GM19372 (cell line): ENCODE measurements around the gene KCNK5.

ENCODE experiments used
- ATAC-seq: cut with Tn5 transposase; IDR thresholded peaks from one replicate; pipeline ENCODE4 v1.9.1; 2021; ENCODE audit warnings: mild to moderate bottlenecking, low read depth, moderate library complexity; ENCODE audit not compliant: unreplicated experiment

KCNK5 gene

DNA sequence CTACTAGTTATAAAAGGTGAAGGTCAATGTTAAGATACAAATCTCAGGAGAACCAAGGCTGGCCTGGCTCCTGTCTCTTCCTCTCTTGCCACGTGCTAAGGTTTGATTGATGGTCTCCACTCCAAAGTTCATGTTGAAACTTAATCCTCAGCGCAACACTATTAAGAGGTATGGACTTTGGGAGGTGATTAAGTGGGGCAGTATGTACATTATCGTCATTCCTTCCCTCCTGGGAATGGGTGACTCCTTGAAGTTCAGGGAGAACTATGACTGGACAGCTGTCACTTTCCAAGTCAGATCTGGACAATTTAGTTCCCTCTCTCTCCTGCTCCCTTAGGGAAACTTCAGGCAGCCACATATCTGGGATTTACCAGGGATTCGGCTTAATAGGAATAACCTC lies 50.5 kb downstream of the KCNK5 start:
- no peak for ATAC-seq

DNA sequence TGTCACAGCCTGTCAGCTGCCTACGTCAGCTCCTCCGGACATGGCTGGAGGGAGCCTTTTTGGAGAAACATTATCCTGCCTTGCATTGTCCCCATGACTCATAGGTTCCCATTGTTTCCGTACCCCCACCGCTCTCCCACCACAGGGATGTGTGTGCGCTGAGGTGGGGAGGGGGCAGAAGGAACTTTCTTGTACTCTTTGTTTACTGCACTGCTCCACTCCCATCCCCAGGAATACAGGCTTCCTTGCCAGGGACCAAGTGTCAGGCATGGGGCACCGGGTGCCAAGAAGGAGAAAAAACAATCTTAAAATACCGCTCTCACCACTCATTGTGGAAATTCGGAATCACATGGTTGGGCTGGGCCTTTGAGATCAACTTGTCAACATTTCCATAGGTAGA lies 51.0 kb downstream of the KCNK5 start:
- ATAC-seq: no peak

DNA sequence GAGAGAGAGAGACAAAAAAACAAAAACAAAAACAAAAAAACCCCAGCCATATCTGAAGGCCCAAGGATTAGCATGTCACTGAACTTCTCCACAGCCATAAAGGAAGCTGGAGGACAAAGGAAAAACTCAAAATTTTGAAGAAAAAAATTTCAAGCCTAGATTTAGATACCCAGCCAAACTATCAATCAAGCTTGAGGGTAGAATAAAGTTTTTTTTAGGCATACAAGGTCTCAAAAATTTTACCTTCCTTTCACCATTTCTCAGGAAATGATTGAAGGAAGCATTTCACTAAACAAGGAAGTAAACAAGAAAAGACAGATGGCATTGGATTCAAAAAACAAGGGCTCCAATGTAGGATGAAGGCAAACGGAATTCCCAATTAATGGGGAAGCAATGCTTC lies 52.1 kb downstream of the KCNK5 start:
- no peak for ATAC-seq

DNA sequence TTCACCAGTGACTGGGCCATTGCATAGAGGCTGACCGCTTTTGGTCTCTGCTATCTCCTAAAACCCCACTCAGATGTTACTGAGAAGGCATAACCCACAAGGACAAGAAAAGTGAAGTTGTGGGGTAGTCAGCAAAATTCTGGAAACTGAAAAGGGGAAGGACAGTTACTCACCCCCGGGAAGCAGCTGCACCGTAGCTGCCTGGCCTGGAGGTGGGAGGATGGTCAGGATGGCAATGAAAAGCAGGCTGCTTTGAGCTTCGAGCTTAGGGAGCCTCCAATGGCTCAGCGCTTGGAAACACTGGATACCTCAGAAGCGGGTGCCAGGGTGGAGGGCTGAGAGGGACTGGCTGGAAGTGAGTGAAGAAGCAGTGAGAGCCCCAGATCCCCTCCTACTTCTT lies 56.0 kb downstream of the KCNK5 start:
- ATAC-seq: no peak

DNA sequence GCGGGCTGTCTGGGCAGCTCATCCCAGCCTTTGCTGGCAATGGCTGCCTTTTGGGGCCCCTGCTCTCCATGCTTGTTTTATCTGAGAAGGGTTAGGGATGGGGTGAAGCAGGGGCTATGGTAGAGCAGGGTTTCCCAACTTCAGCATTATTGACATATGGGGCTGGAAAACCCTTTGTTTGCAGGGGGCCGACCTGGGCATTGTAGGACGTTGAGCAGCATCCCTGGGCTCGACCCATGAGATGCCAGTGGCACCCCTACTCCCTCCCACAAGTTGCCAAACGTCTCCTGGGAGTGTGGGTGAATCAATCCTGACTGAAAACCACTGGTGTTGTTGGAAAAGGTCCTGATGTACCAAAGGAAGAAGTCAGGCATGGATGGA lies 56.9 kb downstream of the KCNK5 start:
- no peak for ATAC-seq

DNA sequence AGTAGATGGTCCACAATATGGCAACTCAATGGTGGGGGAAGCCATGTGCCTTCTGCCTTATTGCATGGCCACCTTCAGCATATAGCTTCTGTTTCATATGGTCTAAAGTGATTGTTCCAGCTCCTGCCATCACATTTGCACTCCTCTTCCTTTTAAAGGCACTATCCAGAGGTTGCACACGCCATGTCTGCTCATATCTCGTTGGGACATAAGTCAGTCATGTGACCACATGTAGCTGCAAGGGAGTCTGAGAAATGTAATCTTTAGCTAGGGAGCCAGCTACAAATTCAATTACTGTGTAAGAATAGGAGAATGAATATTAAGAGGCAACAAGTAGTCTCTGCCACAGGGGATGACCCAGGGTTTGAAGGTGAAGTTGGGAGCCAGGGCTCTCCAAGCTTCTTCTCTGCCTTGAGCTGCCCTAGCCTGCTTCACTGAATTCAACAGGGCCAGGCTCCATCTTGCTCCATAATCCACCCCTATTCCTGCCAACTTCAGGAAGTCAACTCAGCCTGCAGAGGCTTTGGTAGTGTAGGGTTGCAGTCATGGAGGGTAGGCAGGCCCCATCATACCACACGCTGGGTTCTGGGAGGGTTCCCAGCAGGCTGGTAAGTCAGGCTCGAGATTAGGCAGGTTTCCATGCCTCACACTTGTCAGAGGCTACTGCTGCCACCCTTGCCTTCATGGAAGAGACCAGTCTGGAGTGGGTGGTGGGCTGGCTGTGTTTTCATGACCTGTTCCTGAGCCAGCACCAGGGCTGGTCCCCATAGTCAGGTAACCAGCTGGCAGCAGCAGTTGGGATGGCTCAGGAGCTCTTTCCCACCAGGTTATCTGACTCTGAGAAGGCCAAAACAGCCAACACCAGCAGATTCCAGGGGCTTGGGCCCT lies 57.5 kb downstream of the KCNK5 start:
- ATAC-seq: no peak

DNA sequence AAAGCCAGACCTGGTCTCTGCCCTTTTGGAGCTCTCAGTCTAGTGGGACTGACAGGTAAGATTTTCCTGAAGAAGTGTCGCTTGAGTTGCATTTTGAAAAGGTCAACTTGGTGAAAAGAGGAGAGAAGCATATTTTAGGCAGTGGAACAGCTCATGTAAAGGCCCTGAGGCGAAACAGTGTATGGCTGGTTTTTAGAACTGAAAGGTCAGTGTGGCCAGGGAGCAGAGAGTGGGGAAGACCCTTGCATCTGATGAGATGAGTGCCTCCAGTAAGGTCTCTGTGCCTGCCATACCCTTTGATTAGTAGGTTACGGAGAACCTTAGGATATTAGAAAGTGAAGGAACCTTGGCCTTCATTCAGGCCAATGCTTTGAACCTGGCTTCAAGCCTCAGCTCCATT lies 58.4 kb downstream of the KCNK5 start:
- ATAC-seq: no peak

DNA sequence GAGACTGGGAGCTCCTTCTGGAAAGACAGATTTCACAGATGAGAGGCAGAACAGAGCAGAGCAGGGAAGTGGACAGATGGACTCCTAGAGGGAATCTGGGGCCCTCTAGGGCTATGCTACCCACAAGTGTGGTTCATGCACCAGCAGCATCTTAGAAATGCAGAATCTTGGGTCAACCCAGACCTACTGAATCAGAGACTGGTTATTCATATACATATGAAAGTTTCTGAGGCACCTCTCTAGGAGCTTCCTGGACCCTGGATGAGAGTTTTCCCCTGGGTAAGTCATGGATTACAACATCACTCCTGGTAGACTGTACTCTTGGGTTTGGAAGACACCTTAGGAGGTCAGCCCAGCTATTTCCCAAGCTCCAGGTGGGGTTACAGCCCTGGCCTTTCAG lies 58.9 kb downstream of the KCNK5 start:
- ATAC-seq: no peak

DNA sequence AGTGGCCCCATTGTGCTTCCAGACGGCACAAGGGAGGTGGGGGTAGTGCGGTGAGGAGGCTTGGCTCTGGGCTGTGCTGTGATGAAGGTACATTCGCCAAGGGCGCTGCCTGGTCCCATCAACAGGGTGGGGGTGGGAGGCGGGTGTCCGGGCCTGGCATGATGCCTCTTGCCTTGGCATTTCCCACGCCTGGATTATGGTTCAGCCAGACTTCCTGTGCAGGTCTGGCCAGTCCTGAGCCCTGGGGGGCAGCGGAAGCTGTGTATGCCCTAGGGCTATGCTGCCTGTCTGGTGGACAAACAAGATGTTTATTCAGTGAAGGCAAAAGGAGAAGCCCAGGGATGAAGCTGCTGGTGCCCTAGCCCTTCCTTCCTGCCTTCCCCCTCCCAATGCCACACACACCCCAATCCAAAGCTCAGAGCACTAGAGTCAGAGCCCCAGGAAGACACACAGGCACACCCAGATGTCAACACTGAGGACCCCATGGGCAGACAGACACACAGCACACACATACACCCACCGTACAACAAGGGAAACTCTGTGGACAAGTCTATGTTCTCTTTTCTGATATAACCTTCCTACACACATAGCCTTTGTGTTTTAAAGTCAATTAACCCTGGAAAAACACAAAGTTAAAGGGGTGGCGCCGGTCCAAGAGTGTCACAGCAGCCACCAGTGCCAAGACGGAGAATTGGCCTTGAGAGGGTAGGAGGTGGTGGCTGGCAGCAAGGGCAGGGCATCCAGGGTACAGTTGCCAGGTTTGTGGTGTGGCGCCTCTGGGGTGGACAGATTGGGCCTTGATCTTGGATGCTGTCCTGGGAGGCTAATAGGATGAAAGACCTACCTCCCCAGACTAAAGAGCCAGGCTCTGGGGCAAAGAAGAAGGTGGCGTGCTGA lies 59.6 kb downstream of the KCNK5 start:
- ATAC-seq: no peak

DNA sequence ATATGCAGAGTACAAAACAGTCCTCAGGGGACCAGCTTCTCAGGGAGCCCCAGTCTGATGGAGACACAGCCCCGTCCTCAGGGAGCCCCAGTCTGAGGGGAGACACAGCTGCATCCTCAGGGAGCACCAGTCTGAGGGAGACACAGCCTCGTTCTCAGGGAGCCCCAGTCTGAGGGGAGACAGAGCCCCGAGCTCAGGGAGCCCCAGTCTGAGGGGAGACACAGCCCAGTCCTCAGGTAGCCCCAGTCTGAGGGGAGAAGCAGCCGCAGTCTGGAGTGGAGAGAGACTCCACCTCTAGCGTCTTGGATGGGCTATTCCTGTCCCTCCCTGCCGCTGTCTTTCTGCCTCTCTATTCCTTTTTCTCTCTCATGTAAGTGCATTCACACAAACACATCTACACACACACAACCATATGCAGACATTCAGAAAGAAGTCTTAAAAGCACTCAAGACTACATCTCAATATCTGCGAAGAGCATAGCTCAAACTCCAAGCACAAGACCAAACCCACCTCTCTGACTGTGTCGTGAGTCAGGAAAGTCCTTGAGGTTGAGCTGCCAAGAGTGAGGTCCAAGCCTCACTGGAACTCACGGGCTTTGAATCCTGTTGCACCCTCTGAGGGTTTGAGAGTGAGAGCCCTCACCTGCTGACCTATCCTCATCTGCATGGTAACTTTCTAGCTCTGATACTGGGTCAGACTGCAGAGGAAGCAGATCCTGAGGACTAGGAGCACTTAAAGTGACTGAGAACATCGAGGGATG lies 61.2 kb downstream of the KCNK5 start:
- ATAC-seq: no peak

DNA sequence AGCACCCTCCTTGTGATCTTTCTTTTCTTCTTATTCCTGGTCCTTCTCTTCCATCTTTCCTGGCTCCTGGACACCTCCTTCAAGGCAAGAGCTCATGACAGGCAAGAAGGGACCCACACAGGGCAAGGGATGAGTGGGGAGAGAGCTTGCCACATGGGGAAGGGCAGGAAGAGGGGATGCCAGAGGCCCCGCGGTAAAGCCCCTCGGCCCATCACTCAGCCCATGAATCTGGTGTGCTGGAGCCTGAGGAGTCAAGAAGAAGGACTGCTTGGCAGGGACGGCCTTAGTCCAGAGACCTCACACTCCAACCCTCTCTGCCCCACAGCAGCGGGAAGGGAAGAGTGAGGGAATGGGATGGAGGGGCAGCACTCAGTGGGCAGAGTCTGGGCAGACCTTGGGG lies 62.0 kb downstream of the KCNK5 start:
- no peak for ATAC-seq

DNA sequence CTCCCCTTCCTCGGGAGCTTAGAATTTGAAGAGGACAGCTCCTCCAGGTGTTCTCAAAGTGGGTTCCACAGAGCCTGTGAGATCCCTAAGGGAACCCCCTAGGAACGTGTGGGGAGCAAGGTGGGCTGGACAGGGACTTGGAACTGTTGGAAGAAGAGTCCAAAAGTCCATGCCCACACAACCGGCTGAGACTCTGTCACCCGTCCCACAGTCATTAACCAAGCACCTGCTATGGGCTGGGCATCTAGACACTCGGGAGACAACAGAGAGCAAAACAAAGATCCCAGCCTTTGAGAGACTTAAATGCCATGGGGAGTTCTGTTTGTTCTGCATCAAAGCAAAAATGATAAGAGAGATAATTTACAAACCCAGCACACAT lies 62.4 kb downstream of the KCNK5 start:
- ATAC-seq: no peak

DNA sequence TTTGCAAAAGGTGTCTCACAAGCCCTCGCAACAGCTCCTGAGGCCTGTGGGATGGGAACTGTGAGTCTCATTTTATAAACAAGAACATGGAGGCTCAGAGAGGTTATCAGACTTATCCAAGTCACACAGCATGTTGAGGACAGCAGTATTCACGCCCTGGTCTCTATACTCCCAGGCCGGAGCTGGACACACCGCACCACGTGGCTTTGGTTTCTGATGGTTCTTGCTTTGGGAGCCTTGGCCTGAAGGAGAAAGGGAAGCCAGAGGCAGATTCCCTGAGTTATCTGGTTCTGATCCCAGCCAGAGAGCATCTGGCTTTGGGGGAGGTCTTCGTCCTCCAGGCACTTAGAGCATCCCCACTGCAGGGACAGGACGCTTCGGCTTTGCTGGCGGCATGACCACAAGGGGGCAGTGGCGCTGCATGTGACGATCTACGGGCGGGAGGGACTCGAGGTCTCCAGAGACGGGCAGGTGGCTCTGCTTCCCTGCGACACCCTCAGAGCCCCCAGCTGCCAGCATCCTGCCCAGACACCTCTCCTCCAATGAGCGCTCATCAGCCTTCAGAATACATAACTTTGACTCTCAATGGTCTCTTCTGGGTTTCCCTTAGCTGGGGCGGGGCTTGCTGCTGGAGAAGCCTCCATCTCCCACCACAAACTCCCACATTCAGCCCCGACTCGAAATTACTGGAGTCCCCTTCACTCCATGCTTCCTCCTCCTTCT lies 62.9 kb downstream of the KCNK5 start:
- ATAC-seq: no peak

DNA sequence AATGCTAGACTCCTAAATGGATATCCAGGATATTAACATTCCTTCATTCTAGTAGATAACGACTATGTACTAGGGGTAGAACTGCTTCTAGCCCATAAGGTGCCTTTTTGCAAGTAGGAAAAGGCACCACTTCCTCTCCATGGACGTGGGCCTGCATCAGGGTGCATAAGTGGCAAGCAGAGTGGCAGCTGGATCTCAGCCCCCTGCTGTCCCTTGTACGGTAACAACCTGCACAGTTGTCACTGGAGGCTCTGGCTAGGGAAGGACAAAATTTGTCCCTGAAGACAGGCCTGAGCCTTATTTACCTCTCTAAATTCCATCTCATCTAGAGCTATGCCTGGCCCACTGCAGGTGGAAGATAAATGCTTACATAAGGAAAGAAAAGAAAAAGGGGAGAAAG lies 71.8 kb downstream of the KCNK5 start:
- no peak for ATAC-seq

DNA sequence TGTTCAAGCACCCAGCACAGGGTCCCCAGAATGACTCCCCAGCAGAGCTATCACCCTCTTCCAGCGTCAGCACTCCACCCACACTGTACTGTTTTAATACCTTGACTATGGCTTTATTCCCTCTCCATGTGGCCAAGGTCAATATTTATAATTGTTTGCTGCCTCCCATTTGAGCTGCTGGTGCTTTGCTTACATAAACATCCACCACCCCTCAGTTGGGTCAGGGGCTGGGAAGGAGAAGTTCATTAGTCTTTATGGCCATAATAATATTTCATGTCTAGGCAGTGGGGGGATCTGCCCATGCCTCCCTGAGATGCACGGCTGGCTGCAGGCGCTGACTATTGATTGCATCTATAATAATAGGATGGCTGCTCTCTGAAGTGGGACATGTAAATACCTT lies 72.5 kb downstream of the KCNK5 start:
- no peak for ATAC-seq

DNA sequence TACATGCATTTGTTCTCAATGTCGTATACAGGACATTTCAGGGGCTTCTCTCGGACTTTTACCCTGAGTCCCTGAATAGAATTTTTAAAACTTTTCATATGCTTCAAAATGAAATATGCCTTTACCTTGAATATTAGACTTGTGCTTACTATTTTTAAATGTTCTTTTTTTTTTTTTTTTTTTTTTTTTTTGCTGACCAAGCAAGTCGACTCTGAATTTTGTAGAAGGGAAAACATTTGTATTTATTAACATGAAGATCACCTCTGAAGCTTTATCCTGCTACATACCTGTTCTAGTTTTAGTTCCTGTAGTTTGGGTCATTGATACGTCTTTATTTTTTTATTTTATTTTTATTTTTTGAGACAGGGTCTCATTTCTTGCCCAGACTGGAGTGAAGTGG lies 74.6 kb downstream of the KCNK5 start:
- ATAC-seq: no peak

DNA sequence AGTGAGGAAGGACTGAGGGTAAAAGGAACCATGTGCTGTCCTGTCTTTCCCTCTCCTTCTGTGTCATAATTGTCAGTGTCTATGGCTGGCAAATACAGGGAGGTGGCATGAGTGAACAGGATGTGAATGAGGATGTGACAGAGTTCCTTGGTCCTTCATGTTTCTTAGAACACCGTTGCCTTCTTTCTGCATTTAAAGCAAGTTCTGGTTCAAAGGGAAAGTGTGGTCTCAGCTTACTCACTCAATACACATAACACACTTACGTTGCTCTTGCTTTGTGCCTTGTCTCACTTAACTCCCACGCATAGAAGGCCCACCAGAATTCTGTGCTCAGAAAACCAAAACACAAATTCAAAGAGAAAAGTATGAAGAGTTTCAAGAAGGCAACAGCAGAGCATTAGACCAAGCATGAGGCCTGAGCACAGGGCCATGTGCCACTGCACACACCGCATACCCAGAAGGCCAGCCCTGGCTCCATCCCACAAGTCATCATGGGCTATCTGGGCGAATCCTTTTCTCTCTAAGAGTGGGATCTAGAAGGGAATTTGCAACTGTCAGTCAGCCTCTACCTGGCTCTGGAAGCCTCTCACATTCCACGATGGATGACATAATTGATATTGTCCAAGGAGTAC lies 75.4 kb downstream of the KCNK5 start:
- no peak for ATAC-seq

DNA sequence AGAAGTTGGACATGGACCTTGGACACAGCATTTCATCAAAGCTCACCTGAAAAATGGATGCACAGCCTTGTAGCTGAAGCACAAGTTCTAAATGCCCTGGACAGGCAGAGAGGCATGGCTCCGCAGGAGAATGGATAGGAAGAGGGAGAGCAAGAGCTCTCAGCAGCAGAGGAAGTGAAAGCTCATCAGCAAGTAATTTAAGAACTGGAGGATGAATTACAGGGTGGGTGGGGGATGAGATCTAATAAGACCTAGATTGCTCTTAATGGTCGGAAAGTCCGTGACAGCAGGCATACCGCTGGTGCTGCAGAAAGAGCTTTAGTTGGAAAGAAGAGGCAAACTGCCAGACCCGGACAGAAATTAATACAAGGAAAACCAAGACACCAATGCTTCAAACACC lies 77.0 kb downstream of the KCNK5 start:
- ATAC-seq: no peak

DNA sequence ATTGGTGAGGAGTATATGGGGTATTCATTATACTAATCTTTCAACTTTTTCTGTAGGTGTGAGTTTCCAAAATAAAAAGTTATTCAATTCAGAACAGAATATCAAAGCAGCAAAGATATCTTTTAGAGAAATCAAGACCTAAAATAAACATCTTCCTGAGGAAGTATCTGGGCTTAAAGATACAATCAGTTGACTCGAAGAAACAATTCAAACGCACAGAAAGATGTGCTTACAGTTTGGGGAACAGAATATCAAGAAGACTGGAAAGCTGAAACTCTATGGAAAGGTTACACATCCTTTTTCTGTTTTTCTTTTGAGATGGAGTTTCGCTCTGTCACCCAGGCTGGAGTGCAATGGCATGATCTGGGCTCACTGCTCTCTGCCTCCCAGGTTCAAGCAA lies 78.1 kb downstream of the KCNK5 start:
- ATAC-seq: no peak
